ENCODE data around the gene CBLB.
A peak's percentile ranks its signal among the peaks of the same experiment; 100 is the strongest.

The CBLB gene

GRCh38 chr3:105868742-105869530, at the start of gene CBLB:
CBLB (minus strand) TSS chr3:105869012; CDS start chr3:105867577, 1,435 bp downstream.
- DNase-seq: peak; percentile 88 to 89

- no peak for DNase-seq
Measured at GRCh38 chr3:105916767-105917166, 48.0 kb upstream of the CBLB start.

DNA sequence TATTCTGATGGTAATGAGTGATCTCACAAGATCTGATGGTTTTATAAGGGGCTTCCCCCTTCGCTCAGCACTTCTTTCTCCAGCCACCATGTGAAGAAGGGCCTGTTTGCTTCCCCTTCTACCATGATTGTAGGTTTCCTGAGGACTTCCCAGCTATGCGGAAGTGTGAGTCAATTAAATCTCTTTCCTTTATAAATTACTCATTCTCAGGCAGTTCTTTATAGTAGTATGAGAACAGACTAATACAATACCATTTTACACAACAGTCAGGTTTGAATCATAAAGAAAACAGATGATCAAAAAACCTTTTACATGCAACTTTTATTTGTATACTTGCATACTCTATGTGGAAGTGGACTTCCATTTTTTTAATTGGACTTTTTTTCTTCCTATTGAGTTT, 46.7 kb upstream of the CBLB start:
- DNase-seq: no peak

DNA sequence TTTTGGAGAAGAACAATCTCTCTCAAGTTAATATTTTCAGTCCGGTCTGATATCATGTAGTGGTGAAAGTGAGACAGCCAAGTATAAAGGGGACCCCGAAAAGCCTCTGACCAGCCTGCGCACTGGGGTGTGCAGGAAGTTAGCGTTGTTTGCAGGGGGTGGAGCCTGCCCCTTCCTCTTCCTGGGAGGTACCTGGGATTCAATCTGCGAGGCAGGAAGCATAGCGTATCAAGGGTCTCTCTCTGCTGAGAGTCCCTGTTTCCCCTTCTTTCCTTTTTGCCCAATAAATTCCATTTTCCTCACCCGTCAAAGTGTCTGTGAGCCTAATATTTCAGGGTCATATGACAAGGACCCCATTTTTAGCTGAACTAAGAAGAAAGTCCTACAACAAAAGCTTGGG, 44.8 kb upstream of the CBLB start:
- no peak for DNase-seq

GRCh38 chr3:105912891-105913290, 44.1 kb upstream of the CBLB start:
- no peak for DNase-seq

DNA sequence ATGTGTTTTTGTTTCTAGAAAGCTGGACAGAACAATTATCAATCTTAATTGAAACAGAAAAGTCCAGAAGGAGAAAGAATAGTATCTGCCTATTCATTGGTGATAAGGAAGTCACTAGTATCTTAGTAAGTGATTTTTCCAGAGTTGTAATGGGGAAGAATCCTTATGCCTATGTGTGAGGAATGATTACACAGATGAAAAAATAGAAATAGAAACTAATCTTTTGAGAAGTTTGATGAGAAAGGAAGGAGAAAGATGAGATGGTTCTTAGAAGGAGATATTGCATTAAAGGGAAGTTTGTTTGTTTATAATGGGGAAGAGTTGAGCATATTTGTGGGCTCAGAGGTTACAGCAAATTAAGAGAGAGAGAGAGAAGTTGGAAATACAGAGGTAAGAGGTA, 42.7 kb upstream of the CBLB start:
- no peak for DNase-seq

- peak in 1 of 2 donors; percentile 13 for DNase-seq
Measured at GRCh38 chr3:105907777-105908176, 39.0 kb upstream of the CBLB start.

- DNase-seq: no peak
Measured at GRCh38 chr3:105906836-105907235, 38.0 kb upstream of the CBLB start.

GRCh38 chr3:105906345-105906744, 37.5 kb upstream of the CBLB start:
- no peak for DNase-seq

DNA sequence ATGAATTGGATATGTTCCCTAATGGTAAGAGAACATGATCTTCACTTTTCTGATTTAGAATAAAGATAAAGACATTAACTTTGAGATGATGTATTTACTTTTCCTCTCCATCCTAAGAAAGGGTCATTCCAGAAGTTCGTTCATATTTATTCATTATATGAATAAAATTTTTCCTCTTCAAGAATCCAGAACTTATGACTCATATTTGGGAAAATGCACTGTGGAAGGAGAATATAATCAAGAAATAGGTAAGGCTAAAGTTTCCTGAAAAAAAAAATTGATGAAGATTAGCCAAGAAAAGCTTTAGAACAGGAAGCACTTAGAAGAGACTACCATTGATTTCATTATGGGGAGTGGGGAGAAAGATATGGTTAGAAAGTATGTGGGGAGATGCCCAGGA, 36.5 kb upstream of the CBLB start:
- DNase-seq: no peak

GRCh38 chr3:105904678-105905284, 36.0 kb upstream of the CBLB start:
- DNase-seq: no peak

- no peak for DNase-seq
Measured at GRCh38 chr3:105904251-105904650, 35.4 kb upstream of the CBLB start.

- DNase-seq: no peak
Measured at GRCh38 chr3:105899516-105899915, 30.7 kb upstream of the CBLB start.

DNA sequence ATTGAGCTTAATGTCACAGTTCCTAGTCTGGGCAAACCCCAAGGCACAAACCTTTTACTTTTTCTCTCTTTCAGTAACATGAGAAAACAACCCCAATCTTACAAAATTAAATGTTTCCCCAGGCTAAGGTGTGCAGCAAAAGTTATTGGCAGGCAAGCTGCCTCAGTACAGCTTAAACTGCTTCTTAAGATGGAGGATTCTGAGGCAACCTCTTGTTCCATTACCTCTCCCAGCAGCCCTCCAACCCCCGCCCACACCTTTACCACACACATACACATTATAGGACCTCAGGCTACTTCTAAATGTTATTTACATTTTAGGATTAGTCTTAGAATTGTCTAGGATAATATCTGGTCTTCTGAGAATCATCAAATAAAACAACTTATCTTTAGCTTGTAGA, 22.3 kb upstream of the CBLB start:
- DNase-seq: no peak

- DNase-seq: no peak
Measured at GRCh38 chr3:105888621-105889579, 20.1 kb upstream of the CBLB start.

DNA sequence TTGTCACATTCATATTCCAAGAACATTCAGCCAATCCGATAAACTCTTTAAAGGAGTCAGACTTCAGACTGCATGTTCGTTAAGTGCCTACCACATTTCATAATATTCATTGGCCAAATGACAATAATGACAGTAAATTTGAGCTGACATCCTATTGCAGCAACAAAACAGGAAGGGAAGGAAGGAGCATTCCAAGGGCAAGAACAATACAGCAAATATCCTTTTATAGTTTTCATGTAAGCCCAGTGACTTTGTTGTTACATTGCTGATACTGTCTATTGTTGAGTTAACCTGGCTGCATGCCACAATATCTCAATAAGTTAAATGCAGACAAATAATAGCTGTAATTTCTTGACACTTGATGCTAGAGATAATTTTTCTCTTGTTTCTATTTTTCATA, 16.4 kb upstream of the CBLB start:
- DNase-seq: no peak

- no peak for DNase-seq
Measured at GRCh38 chr3:105883798-105884377, 15.1 kb upstream of the CBLB start.

GRCh38 chr3:105880681-105881290, 12.0 kb upstream of the CBLB start:
- no peak for DNase-seq

DNA sequence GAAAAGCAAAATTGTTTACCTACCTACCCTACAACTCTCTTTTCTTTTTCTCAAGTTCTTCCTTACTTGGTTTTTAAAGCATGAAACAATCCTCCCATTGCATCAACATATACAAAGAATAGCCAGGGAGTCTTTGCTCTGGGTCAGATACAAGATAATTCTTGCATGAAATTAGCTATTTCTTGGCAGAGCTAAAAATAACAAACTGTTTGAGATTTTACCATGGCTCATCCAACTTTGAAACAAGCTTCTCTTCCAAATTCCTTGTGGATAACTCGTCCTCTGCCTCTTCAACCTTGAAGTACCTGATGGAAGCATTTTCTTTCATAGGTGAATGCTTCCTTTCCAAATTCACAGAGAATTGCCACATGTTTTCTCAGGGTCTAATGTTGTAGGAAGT, 9.2 kb upstream of the CBLB start:
- DNase-seq: no peak

DNA sequence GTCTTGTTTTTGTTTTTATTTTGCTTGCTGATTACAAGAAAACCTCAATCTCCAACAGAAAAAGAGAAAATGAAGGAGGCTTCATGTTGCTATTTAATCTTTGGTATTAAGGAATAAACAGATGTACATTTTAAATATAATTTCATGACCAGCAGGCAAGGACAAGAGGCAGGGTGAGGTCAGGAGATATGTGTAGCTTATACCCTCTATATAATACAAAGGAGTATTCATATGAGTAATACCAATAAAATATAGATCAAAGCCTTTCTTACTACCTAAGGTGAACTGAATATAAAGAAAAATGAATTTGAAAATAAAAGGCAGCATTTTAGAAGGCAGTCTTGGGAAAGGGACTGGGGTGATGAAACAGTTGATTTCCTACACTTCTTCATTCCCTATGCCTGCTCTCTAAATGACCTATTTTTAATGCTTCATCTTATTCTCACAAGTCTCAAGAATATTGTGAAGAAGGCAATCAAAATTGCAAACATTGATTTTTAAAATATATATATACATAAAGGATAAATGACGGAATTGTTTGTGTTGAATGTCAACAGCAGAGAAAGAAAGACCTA, 8.6 kb upstream of the CBLB start:
- no peak for DNase-seq

- DNase-seq: peak; percentile 13 to 28
Measured at GRCh38 chr3:105876780-105877327, 8.0 kb upstream of the CBLB start.

Measured in CD4-positive, alpha-beta T cell treated with Interleukin-1 beta for 1 hour (primary cell).